Sigmoid colon (tissue), 7 donors: Measurements from ENCODE around the gene F11. TPM values are rescaled to one million over a fixed set of nuclear protein-coding genes. Genes with fewer than 3 reads are reported as not detected.
"Not testable (repeated sequence)": the region's sequence is repeated elsewhere in the genome, so short reads cannot be mapped to it uniquely, and the experiment has no call there.

Experiments
- DNase-seq: peaks from one replicate; pipeline ENCODE4 v3.0.0-alpha.2; 2019
- H3K27ac ChIP-seq, 4 donors: fragments of 200-600 bp; sonication (generic); one replicate each; pipeline ENCODE4 v1.5.1; 2016 to 2019; ENCODE audit warnings: mild to moderate bottlenecking in 1 of 4
- H3K27me3 ChIP-seq, 3 donors: fragments of 200-600 bp; sonication (generic); one replicate each; pipeline ENCODE4 v1.5.1; 2019; ENCODE audit warnings: mild to moderate bottlenecking in 1 of 3
- H3K36me3 ChIP-seq, 4 donors: fragments of 200-600 bp; sonication (generic); one replicate each; pipeline ENCODE4 v1.5.1; 2016 to 2019
- H3K4me1 ChIP-seq, 4 donors: fragments of 200-600 bp; sonication (generic); one replicate each; pipeline ENCODE4 v1.5.1; 2017 to 2019
- H3K4me3 ChIP-seq, 4 donors: fragments of 200-600 bp; sonication (generic); one replicate each; pipeline ENCODE4 v1.5.1; 2017 to 2019; ENCODE audit warnings: mild to moderate bottlenecking in 2 of 4, moderate library complexity in 1 of 4
- H3K9me3 ChIP-seq, 4 donors: fragments of 200-600 bp in 3 of 4; sonication (generic) in 3 of 4; one replicate each; pipeline versions ENCODE4 v1.5.1 to v1.6.1; 2013 to 2019
- CTCF ChIP-seq, 4 experiments: fragments of 450-650 bp in 3 of 4; fragments of 200-600 bp in 1 of 4; IDR thresholded peaks; one replicate each; pipeline ENCODE4 v1.5.1; 2016 to 2019; ENCODE audit warnings: antibody characterized with exemption in 4 of 4, mild to moderate bottlenecking in 3 of 4, moderate library complexity in 2 of 4
- EP300 ChIP-seq, 4 donors: sonication (generic); formaldehyde crosslinking; IDR thresholded peaks; one replicate each; pipeline ENCODE4 v1.6.1; 2017; ENCODE audit warnings: antibody characterized with exemption in 4 of 4
- POLR2A ChIP-seq, 2 donors: fragments of 450-650 bp; IDR thresholded peaks; one replicate each; pipeline ENCODE4 v1.6.1; 2016; ENCODE audit warnings: antibody characterized with exemption in 2 of 2, mild to moderate bottlenecking in 2 of 2, moderate library complexity in 2 of 2
- POLR2AphosphoS5 ChIP-seq, 4 donors: sonication (generic); formaldehyde crosslinking; IDR thresholded peaks; one replicate each; pipeline ENCODE4 v1.6.1; 2017; ENCODE audit warnings: antibody characterized with exemption in 4 of 4
- WGBS, 2 donors: extraction: QIAGEN DNeasy Blood & Tissue Kit; methylation state at CpG; one replicate each; pipeline ENCODE4 v1.1.7; 2013; 5-methylcytosine and 5-hydroxymethylcytosine counted together
- intact Hi-C: fragments of 100-400 bp; cut with DNase I; formaldehyde crosslinking; loops from one replicate; pipeline ENCODE4 v1.15.1; 2023
- polyA plus RNA-seq, 3 donors: library from polyadenylated mRNA; stranded (reverse); fragments of 200-250 nt; gene quantifications; one replicate each; pipeline ENCODE4 v1.2.3, GENCODE V29; 2013
- total RNA-seq, 4 donors: library from RNA; depleted of rRNA; stranded (reverse); fragments of >200 nt; gene quantifications; one replicate each; pipeline ENCODE4 v1.1.0, GENCODE V29; 2016
- donor health status: healthy with polysubstance abuse.
- donor health status: Bipolar disorder and iron deficiency.
- donor health status: healthy.

F11 gene
- total and polyA plus RNA-seq, 7 donors: 0.14 to 0.54 TPM; not detected in 5

GRCh38 chr4:186260504-186261448 is 5.2 kb upstream of the F11 start:
- DNase-seq: no peak
- Histone ChIP-seq H3K36me3 (no peaks in the 10 kb centered on the region), H3K27ac (no peak overlapping the region), H3K9me3 (no peaks in the 10 kb centered on the region), H3K4me1 (no peaks in the 10 kb centered on the region), H3K4me3 (no peak overlapping the region), H3K27me3 (no peaks in the 10 kb centered on the region)
- WGBS, 2 donors: 71 to 82% methylated on average over 12 of the region's 12 CpGs
- intact Hi-C loops: no loop called here
- TF ChIP-seq POLR2A (IDR thresholded peaks at IDR 0.05) (no peak), CTCF (IDR thresholded peaks at IDR 0.05) (no peak), POLR2AphosphoS5 (IDR thresholded peaks at IDR 0.05) (no peak), EP300 (IDR thresholded peaks at IDR 0.05) (no peak)

GRCh38 chr4:186264660-186265059 is 1.3 kb upstream of the F11 start:
- H3K27me3 ChIP-seq: no peaks in the 10 kb centered on the region
- H3K36me3 ChIP-seq: no peaks in the 10 kb centered on the region
- no peak overlapping the region for H3K27ac ChIP-seq
- WGBS, 2 donors: 93 to 95% methylated on average over 7 of the region's 7 CpGs
- intact Hi-C loops: no loop called here
- TF ChIP-seq CTCF (IDR thresholded peaks at IDR 0.05) (no peak), POLR2A (IDR thresholded peaks at IDR 0.05) (no peak), EP300 (IDR thresholded peaks at IDR 0.05) (no peak), POLR2AphosphoS5 (IDR thresholded peaks at IDR 0.05) (no peak)
- no peak overlapping the region for H3K4me3 ChIP-seq
- H3K4me1 ChIP-seq: no peaks in the 10 kb centered on the region
- DNase-seq: no peak
- no peaks in the 10 kb centered on the region for H3K9me3 ChIP-seq

- not testable (repeated sequence) for H3K4me3 ChIP-seq
Observed at GRCh38 chr4:186265250-186265649, 739 bp upstream of the F11 start.

GRCh38 chr4:186266729-186267456 is 904 bp downstream of the F11 start:
- WGBS, 2 donors: 17% methylated on average over 8 of the region's 8 CpGs
- TF ChIP-seq POLR2AphosphoS5 (IDR thresholded peaks at IDR 0.05) (no peak), EP300 (IDR thresholded peaks at IDR 0.05) (no peak), POLR2A (IDR thresholded peaks at IDR 0.05) (no peak), CTCF (IDR thresholded peaks at IDR 0.05) (no peak)
- intact Hi-C loops: no loop called here
- H3K36me3 ChIP-seq: no peaks in the 10 kb centered on the region
- no peak overlapping the region for H3K27ac ChIP-seq
- H3K27me3 ChIP-seq: no peaks in the 10 kb centered on the region
- no peak overlapping the region for H3K4me3 ChIP-seq
- no peak for DNase-seq
- H3K9me3 ChIP-seq: no peaks in the 10 kb centered on the region
- no peaks in the 10 kb centered on the region for H3K4me1 ChIP-seq

More at GRCh38 chr4:186265250-186265649, 739 bp upstream of the F11 start:
- intact Hi-C loops, H3K27me3 ChIP-seq, H3K27ac ChIP-seq, H3K9me3 ChIP-seq, DNase-seq, H3K4me1 ChIP-seq, H3K36me3 ChIP-seq: not testable (repeated sequence)
- WGBS, 2 donors: 96% methylated on average over 11 of the region's 11 CpGs

- DNase-seq: no peak
- no peak overlapping the region for H3K27ac ChIP-seq
- no peaks in the 10 kb centered on the region for H3K4me1 ChIP-seq
- no peak overlapping the region for H3K4me3 ChIP-seq
- H3K27me3 ChIP-seq: no peaks in the 10 kb centered on the region
- TF ChIP-seq POLR2A (IDR thresholded peaks at IDR 0.05): no peak
- TF ChIP-seq CTCF (IDR thresholded peaks at IDR 0.05): no peak
- TF ChIP-seq EP300 (IDR thresholded peaks at IDR 0.05): no peak
- TF ChIP-seq POLR2AphosphoS5 (IDR thresholded peaks at IDR 0.05): no peak
- intact Hi-C loops: no loop called here
- no peaks in the 10 kb centered on the region for H3K9me3 ChIP-seq
- H3K36me3 ChIP-seq: no peaks in the 10 kb centered on the region
- WGBS, 2 donors: 60 to 78% methylated on average over 9 of the region's 9 CpGs
Observed at GRCh38 chr4:186271081-186271678, 5.2 kb downstream of the F11 start.
